ENCODE results near the gene DNAJB2. TPM values are rescaled to one million over a fixed set of nuclear protein-coding genes. Genes with fewer than 3 reads are reported as not detected.
"Not testable (repeated sequence)": the region's sequence is repeated elsewhere in the genome, so short reads cannot be mapped to it uniquely, and the experiment has no call there.

Gene DNAJB2
- polyA plus RNA-seq, 1 of the 3 experiments (the other 2 are of a cell fraction) = 39.9 TPM

GRCh38 chr2:219258942-219259341, 20.2 kb upstream of the DNAJB2 start:
- not testable (repeated sequence) for H3F3A ChIP-seq (replicated peaks; ENCODE audit: insufficient read depth); H3K79me2 ChIP-seq (ENCODE audit: insufficient read depth); H3K36me3 ChIP-seq (replicated peaks in 1 of 2; ENCODE audit: control insufficient read depth in 1 of 2, insufficient read depth in 2 of 2, low read length in 1 of 2); H3K4me1 ChIP-seq (ENCODE audit: control insufficient read depth in 1 of 2, insufficient read depth in 2 of 2, low read depth in 1 of 2, low read length in 1 of 2); H3K27ac ChIP-seq (ENCODE audit: low read depth in 2 of 2, low read length in 1 of 2); H3K4me2 ChIP-seq; H3K4me3 ChIP-seq (ENCODE audit: low read depth in 2 of 2, low read length in 1 of 2); H2AFZ ChIP-seq (ENCODE audit: low read depth); DNase-seq; H3K9ac ChIP-seq; H3K9me2 ChIP-seq; H3K9me3 ChIP-seq; H4K20me1 ChIP-seq (ENCODE audit: insufficient read depth)
- ChIA-PET POLR2A (interaction anchor here (0.6 kb wide), 1 partner anchor 45 kb away, joined by 3 read pairs; no protein-coding TSS in a partner anchor), CTCF (interaction anchor here (0.8 to 1.2 kb wide), 4 partner anchors 19 to 99 kb away, joined by 3 to 5 read pairs (median 4); no protein-coding TSS in a partner anchor)
- WGBS (ENCODE audit: low lambda C conversion rate) = 47% methylated on average over 10 of the region's 10 CpGs
- H3K27me3 ChIP-seq (ENCODE audit: insufficient read depth) = peaks cover 44% of the 10 kb centered on the region

GRCh38 chr2:219261024-219261855, 17.9 kb upstream of the DNAJB2 start:
- Histone ChIP-seq H3K4me2 (no peak overlapping the region), H4K20me1 (ENCODE audit: insufficient read depth) (no peaks in the 10 kb centered on the region), H3K27ac (ENCODE audit: low read depth in 2 of 2, low read length in 1 of 2) (no peak overlapping the region), H2AFZ (ENCODE audit: low read depth) (no peak overlapping the region), H3F3A (replicated peaks; ENCODE audit: insufficient read depth) (no peaks in the 10 kb centered on the region), H3K9me2 (no peaks in the 10 kb centered on the region), H3K9me3 (no peaks in the 10 kb centered on the region), H3K36me3 (replicated peaks in 1 of 2; ENCODE audit: control insufficient read depth in 1 of 2, insufficient read depth in 2 of 2, low read length in 1 of 2) (no peaks in the 10 kb centered on the region), H3K9ac (no peak overlapping the region), H3K4me1 (ENCODE audit: control insufficient read depth in 1 of 2, insufficient read depth in 2 of 2, low read depth in 1 of 2, low read length in 1 of 2) (no peaks in the 10 kb centered on the region), H3K27me3 (ENCODE audit: insufficient read depth) (peaks cover 28% of the 10 kb centered on the region; the same call in 1 of the 2 replicates), H3K4me3 (ENCODE audit: low read depth in 2 of 2, low read length in 1 of 2) (no peak overlapping the region), H3K79me2 (ENCODE audit: insufficient read depth) (no peaks in the 10 kb centered on the region)
- POLR2A ChIA-PET = interaction anchor here (0.7 to 1.6 kb wide), 3 partner anchors 15 to 87 kb away, joined by 3 to 4 read pairs (median 3); partner anchors contain the start of genes PTPRN and STK16
- WGBS (ENCODE audit: low lambda C conversion rate) = 51% methylated on average over 5 of the region's 5 CpGs
- CTCF ChIA-PET = interaction anchor here (1.1 to 3.5 kb wide), 4 partner anchors 9 to 33 kb away, joined by 3 to 20 read pairs (median 10); no protein-coding TSS in a partner anchor
- DNase-seq = no peak
- TF ChIP-seq FOXJ3 (CRISPR knock-in tag; IDR thresholded peaks at IDR 0.05) (no peak), NFIC (IDR thresholded peaks at IDR 0.05; ENCODE audit: borderline replicate concordance) (no peak), PBX3 (IDR thresholded peaks at IDR 0.05) (no peak)
- TF ChIP-seq, protein P1, sequence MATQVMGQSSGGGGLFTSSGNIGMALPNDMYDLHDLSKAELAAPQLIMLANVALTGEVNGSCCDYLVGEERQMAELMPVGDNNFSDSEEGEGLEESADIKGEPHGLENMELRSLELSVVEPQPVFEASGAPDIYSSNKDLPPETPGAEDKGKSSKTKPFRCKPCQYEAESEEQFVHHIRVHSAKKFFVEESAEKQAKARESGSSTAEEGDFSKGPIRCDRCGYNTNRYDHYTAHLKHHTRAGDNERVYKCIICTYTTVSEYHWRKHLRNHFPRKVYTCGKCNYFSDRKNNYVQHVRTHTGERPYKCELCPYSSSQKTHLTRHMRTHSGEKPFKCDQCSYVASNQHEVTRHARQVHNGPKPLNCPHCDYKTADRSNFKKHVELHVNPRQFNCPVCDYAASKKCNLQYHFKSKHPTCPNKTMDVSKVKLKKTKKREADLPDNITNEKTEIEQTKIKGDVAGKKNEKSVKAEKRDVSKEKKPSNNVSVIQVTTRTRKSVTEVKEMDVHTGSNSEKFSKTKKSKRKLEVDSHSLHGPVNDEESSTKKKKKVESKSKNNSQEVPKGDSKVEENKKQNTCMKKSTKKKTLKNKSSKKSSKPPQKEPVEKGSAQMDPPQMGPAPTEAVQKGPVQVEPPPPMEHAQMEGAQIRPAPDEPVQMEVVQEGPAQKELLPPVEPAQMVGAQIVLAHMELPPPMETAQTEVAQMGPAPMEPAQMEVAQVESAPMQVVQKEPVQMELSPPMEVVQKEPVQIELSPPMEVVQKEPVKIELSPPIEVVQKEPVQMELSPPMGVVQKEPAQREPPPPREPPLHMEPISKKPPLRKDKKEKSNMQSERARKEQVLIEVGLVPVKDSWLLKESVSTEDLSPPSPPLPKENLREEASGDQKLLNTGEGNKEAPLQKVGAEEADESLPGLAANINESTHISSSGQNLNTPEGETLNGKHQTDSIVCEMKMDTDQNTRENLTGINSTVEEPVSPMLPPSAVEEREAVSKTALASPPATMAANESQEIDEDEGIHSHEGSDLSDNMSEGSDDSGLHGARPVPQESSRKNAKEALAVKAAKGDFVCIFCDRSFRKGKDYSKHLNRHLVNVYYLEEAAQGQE (IDR thresholded peaks at IDR 0.05; ENCODE audit: low read depth, low read length) = no peak
